Glomerular endothelial cell (primary cell): Measurements from ENCODE around the gene DDX54. TPM values are rescaled to one million over a fixed set of nuclear protein-coding genes. Genes with fewer than 3 reads are reported as not detected.
"Not testable (repeated sequence)": the region's sequence is repeated elsewhere in the genome, so short reads cannot be mapped to it uniquely, and the experiment has no call there.

Experiments
- DNase-seq: peaks from one replicate; pipeline ENCODE4 v3.0.0-alpha.2; 2011; ENCODE audit warnings: low read depth, low spot score; ENCODE audit errors: extremely low read depth
- total RNA-seq: library from RNA; depleted of rRNA; stranded (reverse); fragments of >200 nt; gene quantifications from 2 replicates; pipeline ENCODE4 v1.2.3, GENCODE V29; 2015

Gene DDX54
- total RNA-seq, 1 donor from 2014 or later: 57.5 TPM

GRCh38 chr12:113220593-113221180 is 35.4 kb upstream of the DDX54 start:
- no peak for DNase-seq

GRCh38 chr12:113216027-113216426 is 30.7 kb upstream of the DDX54 start:
- no peak for DNase-seq

GRCh38 chr12:113214895-113215400 is 29.7 kb upstream of the DDX54 start:
- no peak for DNase-seq

- DNase-seq: no peak
Observed at GRCh38 chr12:113211160-113211559, 25.9 kb upstream of the DDX54 start.

- no peak for DNase-seq
Observed at GRCh38 chr12:113208041-113208934, 23.0 kb upstream of the DDX54 start.

GRCh38 chr12:113207613-113208040 is 22.3 kb upstream of the DDX54 start:
- no peak for DNase-seq

GRCh38 chr12:113206802-113207201 is 21.5 kb upstream of the DDX54 start:
- not testable (repeated sequence) for DNase-seq

GRCh38 chr12:113204804-113205203 is 19.5 kb upstream of the DDX54 start:
- DNase-seq: no peak

GRCh38 chr12:113203852-113204760 is 18.8 kb upstream of the DDX54 start:
- DNase-seq: no peak

- no peak for DNase-seq
Observed at GRCh38 chr12:113202300-113203075, 17.2 kb upstream of the DDX54 start.

GRCh38 chr12:113201187-113202177 is 16.2 kb upstream of the DDX54 start:
- no peak for DNase-seq

- DNase-seq: no peak
Observed at GRCh38 chr12:113200021-113200797, 14.9 kb upstream of the DDX54 start.

GRCh38 chr12:113198296-113198695 is 13.0 kb upstream of the DDX54 start:
- no peak for DNase-seq

GRCh38 chr12:113197518-113198077 is 12.3 kb upstream of the DDX54 start:
- DNase-seq: no peak

GRCh38 chr12:113196990-113197389 is 11.7 kb upstream of the DDX54 start:
- DNase-seq: no peak

- DNase-seq: no peak
Observed at GRCh38 chr12:113196582-113196981, 11.3 kb upstream of the DDX54 start.

GRCh38 chr12:113195598-113195997 is 10.3 kb upstream of the DDX54 start:
- no peak for DNase-seq

- DNase-seq: no peak
Observed at GRCh38 chr12:113194971-113195391, 9.7 kb upstream of the DDX54 start.
